Measurements from ENCODE around the gene MTFR1L.

GRCh38 chr1:25794325-25794724 is 25.4 kb upstream of the MTFR1L start:
- TF ChIP-seq RFX5 (IDR thresholded peaks at IDR 0.05; ENCODE audit: low read length) (no peak), CTCF (IDR thresholded peaks at IDR 0.05) (no peak), EP300 (IDR thresholded peaks at IDR 0.05; ENCODE audit: borderline replicate concordance in 1 of 2, low read depth in 1 of 2, low read length in 1 of 2) (no peak), ZBTB33 (IDR thresholded peaks at IDR 0.05; ENCODE audit: borderline replicate concordance, low read depth) (no peak), MXI1 (IDR thresholded peaks at IDR 0.05; ENCODE audit: low read depth, low read length) (no peak), ELF1 (IDR thresholded peaks at IDR 0.05) (no peak), POLR2AphosphoS5 (IDR thresholded peaks at IDR 0.05; ENCODE audit: low read depth, low read length) (no peak)
